GM21737 (cell line): ENCODE results near the gene SMIM36.
"Not testable (repeated sequence)": the region's sequence is repeated elsewhere in the genome, so short reads cannot be mapped to it uniquely, and the experiment has no call there.

ENCODE experiments used
- ATAC-seq: cut with Tn5 transposase; IDR thresholded peaks from one replicate; pipeline ENCODE4 v1.9.1; 2021; ENCODE audit warnings: mild to moderate bottlenecking, moderate library complexity; ENCODE audit not compliant: unreplicated experiment

The SMIM36 gene

DNA sequence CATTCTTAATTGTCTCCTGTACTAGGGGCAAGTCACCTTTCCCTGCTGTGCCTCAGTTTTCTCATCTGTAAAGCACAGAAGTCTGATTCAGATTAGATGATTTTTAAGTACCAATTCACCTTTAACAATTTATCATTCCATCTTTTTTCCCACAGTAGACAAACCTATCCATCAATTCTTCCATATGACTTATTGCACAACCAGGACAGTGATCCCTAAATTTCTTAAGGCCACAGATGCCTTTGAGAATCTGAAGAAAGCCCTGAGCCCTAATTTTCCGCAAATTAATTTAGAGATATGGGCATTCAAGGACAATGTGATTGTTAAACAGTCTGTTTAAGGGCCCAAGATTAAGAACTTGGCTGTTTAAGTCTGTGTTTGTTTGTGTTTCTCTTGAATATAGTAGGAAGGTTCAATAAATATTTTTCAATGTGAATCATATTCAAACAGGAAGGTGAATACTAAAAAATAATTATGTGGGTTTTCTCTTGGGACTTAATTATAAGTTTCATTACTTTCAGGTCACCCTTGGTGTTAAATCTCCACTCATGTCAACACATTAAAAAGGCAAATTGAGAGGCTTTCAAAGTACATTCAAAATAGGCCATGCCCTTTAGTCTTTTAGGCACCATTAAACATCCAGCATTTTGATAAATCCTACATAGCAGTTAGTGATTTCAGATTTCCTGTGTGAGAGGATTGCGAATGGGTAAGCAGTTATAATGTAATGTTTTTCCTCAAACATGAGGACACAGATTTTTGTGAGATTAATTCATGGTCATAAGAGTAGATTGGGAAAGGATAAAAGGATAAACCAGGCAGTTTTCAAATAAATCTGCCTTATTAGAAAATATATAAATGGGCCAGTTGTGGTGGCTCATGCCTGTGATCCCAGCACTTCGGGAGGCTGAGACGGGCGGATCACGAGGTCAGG lies 54.7 kb downstream of the SMIM36 start:
- no peak for ATAC-seq

DNA sequence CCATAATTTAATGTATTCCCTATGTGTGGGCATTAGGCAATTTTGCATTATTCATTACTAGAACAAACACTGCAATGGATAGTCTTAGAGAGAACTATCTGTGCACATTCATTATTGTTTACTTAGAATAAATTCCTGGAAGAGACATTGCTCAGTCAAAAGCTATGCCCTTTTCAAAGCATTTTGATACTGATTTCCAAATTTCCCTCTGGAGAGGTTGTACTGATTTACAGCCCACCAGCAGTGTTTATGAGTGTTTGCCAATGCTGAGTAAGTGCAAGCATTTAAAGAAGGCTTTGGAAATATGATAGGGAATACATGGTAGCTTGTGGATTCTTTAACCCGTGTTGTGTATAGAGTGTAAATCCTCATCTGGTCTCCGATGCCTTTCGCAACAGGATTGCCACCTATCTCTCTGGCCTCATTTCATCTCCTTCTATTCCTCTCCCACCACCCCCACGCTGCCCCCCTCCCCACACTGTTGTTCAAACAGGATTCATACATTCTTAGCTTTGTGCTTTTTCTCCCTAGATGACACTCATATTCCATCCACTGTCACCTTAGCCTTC lies 56.3 kb downstream of the SMIM36 start:
- no peak for ATAC-seq

DNA sequence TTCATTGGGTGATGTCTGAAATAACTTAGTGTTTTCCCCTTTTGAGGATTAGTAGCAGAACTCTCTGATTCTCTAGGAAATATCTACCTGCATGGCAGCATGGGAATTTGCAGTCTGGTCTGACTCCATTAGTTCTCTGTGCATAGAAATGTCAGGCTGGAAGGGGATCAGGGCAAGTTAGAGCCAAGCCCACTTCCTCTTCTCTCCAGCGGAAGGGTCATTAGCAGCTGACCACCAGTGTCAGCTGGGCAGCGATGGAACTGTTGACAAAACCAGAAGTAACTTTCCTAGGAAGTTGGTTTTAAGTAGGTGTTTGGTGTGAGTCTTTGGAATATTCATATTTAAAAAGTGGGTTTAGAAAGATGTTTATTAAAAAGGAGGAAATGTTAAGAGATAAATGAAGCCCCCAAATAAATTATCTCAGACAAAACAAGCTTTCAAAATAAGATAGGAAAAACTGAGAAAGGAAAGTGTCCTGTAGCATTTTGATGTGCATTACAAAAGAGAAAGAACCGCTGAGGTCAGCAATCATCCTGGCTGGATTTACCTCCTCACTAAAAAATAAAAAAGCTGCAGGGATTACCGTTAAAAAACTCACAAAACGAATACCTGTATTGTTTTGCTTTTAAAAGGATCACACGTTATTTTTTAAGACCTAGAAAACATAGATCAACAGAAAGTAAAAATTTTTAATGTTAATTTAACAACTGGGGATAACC lies 57.3 kb downstream of the SMIM36 start:
- ATAC-seq: no peak

DNA sequence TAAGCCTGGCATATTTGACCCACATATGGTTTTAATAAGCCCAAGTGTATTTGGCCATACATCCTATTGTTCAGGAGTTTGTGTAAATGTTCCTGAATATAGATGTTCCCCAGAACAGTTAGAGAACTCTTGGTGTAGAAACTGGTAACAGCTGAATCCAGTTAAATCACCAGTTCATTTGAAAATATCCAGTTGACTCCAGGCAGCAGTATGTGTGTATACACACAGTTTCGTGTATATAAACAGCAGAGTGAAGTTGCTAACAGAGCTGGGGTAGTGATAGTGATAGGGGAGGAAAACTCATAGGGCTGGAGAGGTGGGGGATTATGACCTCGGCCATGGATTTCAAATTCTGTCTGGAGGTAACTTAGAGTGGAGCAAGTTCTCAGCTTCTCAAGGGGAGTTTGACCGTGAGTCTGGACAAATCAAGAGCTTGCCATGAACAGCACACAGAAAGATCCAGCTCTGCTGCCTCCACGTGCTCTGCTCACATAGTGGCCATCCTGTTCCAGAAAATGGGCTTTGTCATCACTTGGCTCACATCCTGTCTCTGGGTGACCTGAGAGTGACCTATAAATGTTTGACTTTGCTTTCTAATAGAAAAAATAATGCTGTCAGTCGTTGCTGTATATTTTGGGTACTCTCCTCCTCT lies 59.0 kb downstream of the SMIM36 start:
- peak; percentile 76 for ATAC-seq

DNA sequence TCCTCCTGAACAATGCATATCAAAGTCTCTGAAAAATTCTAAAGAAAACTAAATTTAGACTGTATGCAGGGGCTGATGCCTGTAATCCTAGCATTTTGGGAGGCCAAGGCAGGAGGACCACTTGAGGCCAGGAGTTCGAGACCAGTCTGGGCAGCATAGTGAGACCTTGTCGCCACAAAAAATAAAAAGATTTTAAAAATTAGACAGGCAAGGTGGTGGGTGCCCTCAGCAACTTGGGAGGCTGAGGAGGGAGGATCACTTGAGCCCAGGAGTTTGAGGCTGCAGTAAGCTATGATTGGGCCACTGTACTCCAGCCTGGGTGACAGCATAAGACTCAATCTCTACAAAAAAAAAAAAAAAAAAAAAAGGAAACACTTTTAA lies 59.5 kb downstream of the SMIM36 start:
- no peak for ATAC-seq

DNA sequence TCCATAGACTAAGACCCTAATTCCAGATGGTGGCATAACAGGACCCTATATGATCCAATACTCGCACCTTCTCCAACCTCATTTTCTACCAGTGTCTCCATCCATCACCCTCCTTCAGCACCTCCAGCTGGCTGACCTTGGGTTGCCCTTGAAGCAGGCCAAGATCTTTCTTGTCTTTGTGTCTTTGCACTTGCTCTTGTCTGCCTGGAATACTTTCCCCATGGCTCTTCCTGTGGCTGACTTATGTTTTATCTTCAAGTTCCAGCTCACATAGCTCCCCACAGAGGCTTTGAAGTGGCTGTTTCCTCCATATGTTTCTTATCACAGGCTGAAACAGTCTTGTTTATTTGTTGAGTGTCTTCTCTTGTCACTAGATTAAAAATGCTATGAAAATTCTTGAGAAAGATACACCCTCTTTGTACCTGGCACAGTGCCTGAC lies 60.0 kb downstream of the SMIM36 start:
- ATAC-seq: no peak

DNA sequence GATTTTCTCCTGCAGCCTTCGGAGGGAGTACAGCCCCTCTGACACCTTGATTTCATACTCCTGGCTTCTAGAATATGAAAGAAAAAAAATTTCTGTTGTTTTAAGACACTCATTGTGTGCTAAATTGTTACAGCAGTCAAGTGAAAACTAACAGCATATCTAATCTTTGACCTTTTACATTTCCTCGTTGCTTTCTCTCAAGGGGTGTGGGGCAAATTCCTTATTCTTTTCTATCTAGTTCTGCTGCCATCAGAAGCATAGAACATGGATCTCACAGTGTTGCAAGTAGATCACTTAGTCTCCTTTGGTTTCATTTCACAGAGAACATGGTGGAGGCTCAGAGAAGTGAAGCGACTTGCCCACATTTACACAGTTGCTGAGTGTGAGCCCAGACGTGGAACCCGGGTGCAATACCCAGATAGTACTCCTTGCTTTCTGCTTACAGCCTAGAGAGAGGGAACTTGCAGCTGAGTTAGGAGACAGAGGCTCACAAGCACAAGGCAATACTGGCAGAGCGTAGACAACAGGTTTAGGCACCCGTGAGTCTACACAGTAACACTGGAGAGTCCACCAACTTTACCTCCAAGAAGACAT lies 60.9 kb downstream of the SMIM36 start:
- no peak for ATAC-seq

DNA sequence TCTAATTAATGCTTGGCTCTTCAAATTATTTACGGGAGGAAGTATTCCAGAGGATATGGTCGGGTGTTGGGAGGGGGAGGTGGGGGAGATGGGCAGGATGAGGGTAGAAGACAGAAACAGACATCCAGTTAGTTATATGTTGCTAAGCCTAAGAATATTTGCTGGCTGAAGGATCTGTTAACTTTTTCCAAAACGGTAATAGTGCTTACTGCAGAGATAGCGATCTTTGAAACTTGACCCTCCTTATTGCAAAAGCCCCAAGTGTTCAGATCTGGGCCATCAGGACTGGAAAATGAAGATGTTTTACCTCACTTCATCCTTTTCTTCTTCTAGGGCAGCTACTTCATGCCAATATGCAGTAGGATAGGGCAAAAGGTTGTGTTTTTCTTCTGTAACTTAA lies 62.6 kb downstream of the SMIM36 start:
- no peak for ATAC-seq

DNA sequence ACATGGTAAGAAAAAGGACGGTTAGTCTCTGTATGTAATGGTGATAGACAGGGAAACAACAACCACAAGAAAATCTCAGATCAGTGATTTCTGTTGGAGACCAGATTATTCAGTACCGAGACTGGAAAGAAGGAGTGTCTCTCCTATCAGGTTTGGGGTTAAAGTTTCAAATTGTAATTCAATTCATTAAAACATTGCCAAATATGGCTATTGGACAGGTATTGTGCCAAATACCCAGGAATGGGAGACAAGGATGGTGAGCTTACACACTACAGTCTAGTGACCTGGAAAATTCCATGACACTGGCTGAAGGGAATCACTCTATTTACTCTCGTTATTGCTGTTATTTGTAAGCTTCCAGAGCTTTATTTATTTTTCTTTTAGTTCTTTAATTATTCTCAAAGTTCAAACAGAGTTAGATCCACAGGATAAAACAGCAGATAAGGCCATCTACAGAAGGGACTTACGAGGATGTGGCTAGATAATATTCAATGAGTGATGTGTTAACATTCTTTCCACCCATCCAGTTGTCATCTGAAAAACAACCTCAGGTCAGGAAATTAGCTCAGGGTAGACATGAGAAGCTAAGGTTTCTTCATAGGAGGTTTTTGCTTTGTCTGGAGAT lies 64.6 kb downstream of the SMIM36 start:
- no peak for ATAC-seq

DNA sequence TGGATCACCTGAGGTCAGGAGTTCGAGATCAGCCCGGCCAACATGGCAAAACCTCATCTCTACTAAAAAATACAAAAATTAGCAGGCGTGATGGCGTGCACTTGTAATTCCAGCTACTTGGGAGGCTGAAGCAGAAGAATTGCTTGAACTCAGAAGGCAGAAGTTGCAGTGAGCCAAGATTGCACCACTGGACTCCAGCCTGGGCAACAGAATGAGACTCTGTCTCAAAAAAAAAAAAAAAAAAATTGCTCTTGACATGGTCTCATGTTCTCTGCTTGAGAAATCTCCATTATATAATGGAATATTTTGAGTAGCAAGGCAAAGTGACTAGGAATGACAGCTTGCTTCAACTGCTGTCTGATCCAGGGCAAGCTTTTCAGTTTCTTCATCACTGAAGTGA lies 65.2 kb downstream of the SMIM36 start:
- ATAC-seq: not testable (repeated sequence)

DNA sequence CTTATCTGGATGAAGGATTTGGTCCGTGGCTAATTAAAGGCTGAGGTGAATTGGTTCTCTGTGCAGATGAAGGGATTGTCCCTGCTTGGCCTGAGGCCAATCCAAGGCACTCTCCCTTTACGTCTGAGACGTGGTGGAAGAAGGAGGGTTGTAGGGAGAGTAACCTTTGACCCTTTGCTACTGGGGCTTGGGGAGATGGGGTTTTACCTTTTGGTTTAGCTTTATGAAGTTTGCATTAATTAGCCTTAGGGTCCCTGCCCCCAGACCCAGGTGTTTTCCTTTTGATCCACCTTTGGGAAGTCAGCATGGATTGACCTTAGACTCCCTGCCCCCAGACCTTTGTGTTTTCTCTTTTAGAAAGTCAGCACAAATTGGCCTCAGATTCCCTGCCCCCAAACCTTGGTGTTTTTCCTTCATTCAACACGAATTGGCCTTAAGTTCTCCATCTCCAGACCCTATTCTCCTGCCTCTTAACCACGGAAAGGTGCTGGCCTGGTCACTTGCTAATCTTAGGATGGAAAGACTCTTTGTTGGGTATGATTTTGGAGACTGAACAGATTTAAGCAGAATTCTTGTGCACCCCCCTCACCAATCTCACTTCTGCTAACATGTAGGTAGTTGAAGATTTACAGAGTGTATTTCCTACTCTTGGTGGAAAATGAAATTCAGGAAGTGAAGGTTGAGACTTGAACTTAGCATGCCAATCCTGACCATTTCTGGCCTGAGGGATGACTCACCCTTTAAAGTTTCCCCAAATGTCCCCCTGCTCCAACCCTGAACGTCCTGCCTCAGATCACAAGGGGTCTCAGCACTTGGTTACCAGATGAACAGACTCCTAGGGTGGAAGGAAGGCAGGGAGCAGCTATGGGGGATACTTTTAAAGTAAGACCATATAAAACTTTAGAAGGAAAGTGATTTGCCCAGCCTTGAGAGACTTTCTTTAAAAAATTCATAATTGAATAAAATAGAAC lies 66.5 kb downstream of the SMIM36 start:
- ATAC-seq: peak; percentile 78

DNA sequence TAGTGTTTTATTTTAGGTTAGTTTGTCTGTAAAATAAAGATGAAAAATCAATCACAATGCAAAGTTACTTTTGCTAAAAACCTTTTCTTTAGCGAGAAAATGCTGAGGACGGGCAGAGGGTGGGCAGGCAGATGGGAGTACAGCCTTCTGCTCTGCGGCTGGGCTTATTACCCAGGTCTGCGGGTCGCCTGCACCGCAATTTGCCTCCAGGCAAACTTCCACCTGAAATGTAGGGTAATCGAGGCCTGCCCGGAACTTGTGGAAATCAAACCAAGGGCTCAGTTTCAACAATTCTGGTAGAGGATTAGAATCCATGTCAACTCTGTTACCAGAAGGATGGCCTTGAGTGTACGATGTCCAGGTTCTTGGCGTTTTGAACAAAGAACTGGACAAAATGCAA lies 67.3 kb downstream of the SMIM36 start:
- no peak for ATAC-seq

DNA sequence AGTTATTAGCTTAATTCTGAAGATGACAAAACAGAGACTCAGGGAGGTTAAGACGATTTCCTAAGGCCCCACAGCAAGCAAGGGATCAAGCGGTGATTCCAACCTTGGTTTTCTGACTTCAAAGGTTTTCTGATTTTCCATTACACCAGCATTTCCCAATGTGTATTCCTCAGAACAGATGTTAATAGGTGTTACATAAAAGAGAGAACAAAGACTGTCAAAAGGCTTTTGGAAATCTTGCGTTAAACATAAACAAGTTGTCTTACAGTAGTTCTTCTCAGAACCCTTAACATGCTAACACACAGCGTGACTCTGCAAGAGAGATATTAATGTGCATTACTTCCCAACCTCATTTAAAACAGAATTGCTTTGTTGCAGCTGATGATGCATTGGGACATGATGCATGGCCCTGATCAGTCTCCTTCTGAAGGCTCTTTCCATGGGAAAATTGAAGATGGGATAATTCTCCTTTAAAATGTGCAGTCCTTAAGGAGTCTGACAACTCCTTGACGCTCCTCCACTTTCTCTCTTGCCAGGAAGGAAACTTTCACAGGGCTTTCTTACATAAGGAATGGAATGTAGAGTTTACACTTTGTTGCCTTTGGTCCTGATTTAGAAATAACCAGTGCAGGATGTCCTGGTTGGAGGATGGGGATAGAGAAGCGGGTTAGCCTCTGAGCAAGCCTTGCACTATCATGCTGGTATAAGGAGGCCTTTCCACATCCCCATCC lies 68.1 kb downstream of the SMIM36 start:
- ATAC-seq: no peak

DNA sequence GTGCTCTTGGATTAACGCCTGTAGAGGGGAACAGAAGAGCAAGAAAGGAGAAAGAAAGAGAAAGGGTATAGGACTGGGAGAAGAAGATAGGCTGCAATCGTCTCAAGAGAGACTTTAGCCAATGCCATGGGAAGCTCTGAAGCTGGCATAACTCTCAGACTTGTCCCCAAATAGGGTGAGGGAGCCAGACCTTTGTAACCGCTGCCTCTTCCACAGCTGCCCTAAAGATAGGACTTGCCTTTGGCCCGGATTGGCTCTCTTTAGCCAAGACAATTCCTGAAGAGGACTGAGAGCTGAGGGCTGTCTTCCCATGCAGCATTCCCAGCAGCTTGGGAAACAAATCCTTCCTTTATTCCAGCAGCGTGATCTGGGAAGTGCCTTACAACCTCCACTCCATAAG lies 68.8 kb downstream of the SMIM36 start:
- no peak for ATAC-seq

DNA sequence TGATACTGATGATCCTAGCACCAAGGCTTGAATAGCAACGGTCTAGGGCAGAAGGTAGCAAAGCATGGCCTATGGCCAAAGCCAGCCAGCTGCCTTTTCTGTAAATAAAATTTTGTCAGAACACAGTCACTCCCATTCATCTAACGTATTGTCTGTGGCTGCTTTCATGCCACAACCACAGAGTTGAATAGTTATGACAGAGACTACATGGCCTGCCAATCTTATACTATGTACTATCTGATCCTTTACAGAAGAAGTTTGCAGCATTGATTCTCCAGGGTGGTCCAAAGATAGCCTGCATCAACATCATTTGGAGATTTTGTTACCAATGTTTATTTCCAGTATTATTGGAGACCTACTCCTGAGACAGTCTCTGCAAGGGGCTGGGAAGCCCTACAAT lies 69.7 kb downstream of the SMIM36 start:
- no peak for ATAC-seq

DNA sequence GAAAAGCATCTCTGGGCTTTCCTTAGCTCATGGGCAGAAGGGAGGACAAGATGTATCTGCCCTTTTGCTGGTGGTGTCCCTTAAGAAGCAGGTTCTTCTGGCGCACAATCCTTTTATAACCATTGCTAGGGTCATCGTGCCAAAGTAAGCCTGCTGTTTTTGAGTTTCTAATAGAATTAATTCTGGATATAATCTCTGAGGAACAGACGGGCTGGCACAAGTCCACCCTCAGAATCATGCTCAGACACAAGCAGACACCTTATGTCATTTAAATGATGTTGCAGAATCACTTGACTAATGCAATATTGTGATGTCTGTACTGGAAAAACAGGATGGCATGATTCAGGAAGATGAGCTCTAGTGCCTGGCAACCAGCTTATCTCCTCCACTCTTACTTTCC lies 70.9 kb downstream of the SMIM36 start:
- no peak for ATAC-seq

DNA sequence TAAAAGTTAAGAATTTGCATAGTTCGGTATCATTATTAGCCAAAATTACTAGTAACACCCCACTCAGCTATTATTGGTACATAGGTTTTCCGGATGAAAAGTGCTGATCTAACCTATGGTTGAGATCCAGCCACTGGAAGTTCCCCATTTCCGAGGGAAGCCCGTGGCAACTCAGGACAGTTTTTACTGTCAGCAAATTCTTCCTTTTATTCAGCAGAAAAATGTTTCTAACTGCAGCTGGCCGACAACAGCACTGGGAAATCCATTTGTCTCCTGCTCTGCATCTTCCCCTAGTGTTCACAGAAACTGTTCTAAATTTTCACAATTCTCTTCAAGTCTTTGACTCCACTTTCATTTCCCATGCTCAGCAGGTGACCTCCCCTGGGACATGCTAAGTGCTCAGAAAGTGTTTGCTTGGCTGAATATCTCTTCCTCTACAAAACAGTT lies 74.1 kb downstream of the SMIM36 start:
- ATAC-seq: peak; percentile 61
